GM12873 (cell line): ENCODE measurements around the gene OTOP2.

Source experiments
- TF ChIP-seq, protein P1 (sequence below): IDR thresholded peaks from 2 replicates; pipeline ENCODE4 v1.5.1; 2012; ENCODE audit warnings: low read depth, mild to moderate bottlenecking, moderate library complexity, low read length, control low read depth; ENCODE audit not compliant: insufficient read depth; ENCODE audit errors: missing control alignments

Gene OTOP2

DNA sequence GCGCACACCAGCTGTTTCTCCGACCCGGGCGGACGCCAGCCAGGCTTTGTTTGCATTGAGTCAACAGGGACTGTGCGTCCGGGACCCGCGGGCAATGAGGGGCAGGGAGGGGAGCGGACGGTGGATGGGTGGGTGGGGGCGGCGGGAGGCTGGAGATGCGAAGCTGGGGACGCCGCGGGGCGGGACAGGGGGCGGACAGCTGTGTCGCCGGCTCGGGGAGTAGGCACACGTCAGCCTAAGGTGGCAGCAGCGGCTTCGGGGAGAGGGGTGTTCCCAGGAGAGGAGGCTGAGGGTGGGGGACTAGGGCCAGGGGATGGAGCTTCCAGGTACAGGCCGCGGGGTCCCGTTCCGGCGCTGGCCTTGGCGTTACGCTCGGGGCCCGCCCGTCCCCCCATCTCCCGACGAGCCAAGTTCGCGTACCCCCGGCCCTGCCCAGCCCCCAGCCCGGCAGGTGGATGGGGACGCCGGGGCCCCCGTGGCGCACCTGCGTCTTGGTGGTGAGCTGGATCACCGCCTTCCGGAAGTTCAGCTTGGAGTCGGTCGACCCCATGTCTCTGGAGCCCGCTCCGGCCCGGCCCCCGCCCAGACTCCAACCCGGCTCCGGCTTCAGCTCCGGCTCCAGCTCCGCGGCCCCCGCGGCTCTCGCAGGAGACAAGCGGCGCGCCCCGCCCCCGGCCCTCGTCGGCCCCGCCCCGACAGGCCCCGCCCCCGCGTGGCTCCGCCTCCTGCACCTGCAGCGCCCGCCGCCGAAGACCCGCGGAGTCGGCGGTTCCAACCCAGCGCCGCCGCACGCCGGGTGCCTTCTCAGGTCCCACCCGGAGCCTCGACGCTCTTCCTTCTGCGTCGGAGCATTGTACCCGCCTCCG lies 48.3 kb downstream of the OTOP2 start, which contains the start of gene HID1:
Gene HID1 (minus strand): TSS at position 653 of the 866 bp plus-strand sequence. CDS start 103 bp downstream, at position 550.
- TF ChIP-seq, protein P1, sequence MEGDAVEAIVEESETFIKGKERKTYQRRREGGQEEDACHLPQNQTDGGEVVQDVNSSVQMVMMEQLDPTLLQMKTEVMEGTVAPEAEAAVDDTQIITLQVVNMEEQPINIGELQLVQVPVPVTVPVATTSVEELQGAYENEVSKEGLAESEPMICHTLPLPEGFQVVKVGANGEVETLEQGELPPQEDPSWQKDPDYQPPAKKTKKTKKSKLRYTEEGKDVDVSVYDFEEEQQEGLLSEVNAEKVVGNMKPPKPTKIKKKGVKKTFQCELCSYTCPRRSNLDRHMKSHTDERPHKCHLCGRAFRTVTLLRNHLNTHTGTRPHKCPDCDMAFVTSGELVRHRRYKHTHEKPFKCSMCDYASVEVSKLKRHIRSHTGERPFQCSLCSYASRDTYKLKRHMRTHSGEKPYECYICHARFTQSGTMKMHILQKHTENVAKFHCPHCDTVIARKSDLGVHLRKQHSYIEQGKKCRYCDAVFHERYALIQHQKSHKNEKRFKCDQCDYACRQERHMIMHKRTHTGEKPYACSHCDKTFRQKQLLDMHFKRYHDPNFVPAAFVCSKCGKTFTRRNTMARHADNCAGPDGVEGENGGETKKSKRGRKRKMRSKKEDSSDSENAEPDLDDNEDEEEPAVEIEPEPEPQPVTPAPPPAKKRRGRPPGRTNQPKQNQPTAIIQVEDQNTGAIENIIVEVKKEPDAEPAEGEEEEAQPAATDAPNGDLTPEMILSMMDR, result no peak

- TF ChIP-seq, protein P1, result no peak
Observed at GRCh38 chr17:74972973-74973328, 48.9 kb downstream of the OTOP2 start.

GRCh38 chr17:74975943-74976342 lies 51.9 kb downstream of the OTOP2 start:
- TF ChIP-seq, protein P1, result no peak

- TF ChIP-seq, protein P1, result no peak
Observed at GRCh38 chr17:74977802-74978201, 53.7 kb downstream of the OTOP2 start.

GRCh38 chr17:74978240-74978639 lies 54.2 kb downstream of the OTOP2 start:
- TF ChIP-seq, protein P1, result no peak

- TF ChIP-seq, protein P1, result no peak
Observed at GRCh38 chr17:74979408-74980146, 55.5 kb downstream of the OTOP2 start.

- TF ChIP-seq, protein P1, result no peak
Observed at GRCh38 chr17:74981318-74981978, 57.4 kb downstream of the OTOP2 start.
